Prostate gland (tissue), 2 donors: ENCODE data around the gene CASQ2.

Source experiments
- CTCF ChIP-seq, 4 experiments: fragments of 200-600 bp in 2 of 4; fragments of 450-650 bp in 2 of 4; sonication (generic) in 2 of 4; IDR thresholded peaks; 1 replicate in 3 of 4; 2 replicates in 1 of 4; pipeline ENCODE4 v1.5.1; 2016 to 2019; ENCODE audit warnings: antibody characterized with exemption in 4 of 4, mild to moderate bottlenecking in 2 of 4, moderate library complexity in 2 of 4
- POLR2A ChIP-seq: fragments of 450-650 bp; IDR thresholded peaks from one replicate; pipeline ENCODE4 v1.6.1; 2016; ENCODE audit warnings: antibody characterized with exemption, mild to moderate bottlenecking

GRCh38 chr1:115685029-115685705 is 83.3 kb downstream of the CASQ2 start:
- no peak for TF ChIP-seq CTCF (IDR thresholded peaks at IDR 0.05)
- TF ChIP-seq POLR2A = no peak
